Activated T-helper 1 cell treated with anti-CD3 and anti-CD28 coated beads, Interleukin-2, amount 50 U/mL, for 16 hours (primary cell): ENCODE data around the gene PSMB11.

ENCODE experiments used
- DNase-seq, 2 donors: peaks; one replicate each; pipeline ENCODE4 v3.0.0-alpha.2; 2020; ENCODE audit warnings: low read depth in 1 of 2, low spot score in 1 of 2

PSMB11 gene

DNA sequence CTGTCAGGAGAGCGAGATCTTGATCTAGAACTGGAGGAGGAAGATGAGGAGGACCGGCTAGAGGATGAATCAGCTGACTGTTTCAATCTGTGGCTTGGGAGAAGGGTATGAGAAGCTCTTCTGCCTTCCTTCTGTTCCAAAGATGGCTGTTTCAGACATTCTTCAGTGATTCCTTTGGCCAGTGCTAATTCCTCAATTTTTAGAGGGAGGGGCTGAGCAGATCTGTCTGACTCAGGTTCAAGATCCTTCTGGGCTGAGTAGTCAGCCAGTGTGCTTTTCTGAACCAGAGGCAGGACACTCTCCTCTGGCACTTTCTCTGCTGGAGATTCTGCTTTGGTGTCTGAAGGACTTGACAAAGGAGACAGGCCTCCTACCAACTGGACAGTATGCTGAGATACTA lies 37.7 kb downstream of the PSMB11 start:
- no peak for DNase-seq

DNA sequence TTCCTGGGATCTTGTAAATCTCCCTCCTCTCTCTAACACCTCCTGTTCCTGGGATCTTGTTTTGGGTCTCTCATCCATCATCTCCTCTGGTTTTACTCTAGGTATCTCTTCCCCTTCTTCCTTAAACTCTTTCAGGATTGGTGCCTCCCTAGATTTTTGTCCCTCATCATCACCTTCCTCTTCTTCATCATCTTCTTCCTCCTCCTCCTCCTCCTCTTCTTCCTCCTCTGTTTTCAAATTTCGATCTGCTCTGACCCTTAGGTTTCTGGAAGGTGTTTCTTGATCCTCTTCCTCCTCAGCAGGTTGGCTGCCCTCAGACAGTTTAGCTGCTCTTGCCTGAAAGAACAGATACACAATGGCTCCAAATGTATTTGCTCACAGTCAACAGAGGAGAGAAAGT lies 38.5 kb downstream of the PSMB11 start:
- no peak for DNase-seq

DNA sequence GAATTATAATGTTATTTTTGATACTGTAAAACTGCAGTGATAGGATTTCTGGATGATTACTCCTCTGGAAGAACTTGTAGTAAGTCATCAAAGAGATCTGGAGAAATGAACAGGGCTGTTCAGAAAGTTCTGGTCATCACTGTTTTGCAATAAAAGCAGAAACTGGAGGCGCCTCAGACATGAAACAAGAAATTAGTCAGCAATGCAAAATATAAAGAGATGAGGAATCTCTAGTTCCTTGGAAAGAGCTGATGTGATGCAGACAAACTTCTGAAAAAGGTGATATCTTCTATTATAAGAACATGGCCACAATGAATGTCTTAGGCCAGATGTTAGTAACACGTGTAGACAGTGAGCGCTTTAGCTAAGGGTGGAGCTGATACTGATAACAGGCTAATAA lies 43.4 kb downstream of the PSMB11 start:
- DNase-seq = no peak

DNA sequence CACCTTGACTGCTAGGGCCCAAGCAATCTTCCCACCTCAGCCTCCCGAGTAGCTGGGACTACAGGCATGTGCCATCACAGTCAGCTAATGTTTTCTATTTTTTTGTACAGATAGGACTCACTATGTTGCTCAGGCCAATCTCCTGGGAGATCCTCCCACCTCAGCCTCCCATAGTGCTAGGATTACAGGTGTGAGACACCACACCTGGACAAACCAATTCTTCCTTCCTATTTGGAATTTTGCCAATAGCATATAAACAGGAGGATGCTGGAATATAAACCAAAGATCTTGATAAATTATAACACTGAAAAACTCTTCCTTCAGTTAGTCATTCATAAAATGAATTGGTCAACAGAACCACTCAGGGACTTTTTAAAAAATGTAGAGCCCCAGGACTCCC lies 44.6 kb downstream of the PSMB11 start:
- DNase-seq = no peak

GRCh38 chr14:23089498-23090253 lies 47.7 kb downstream of the PSMB11 start:
- no peak for DNase-seq

DNA sequence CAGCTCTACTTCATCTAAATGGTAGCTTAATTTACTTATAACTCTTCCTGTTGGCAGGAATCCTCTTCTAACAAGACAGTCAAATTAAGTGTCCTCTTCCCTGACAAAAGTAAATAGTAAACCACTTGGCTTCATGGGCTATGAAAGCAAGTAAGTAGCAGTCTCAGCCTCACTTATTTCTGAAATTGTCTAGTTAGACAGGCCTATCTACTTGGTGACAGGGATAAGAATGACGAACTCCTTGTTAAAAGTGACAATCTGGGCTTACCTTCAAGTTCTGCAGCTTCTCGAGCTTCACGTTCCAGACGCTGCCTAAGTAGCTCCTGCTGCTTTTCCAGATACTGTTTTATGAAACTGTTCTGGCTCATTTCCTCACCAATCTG lies 48.2 kb downstream of the PSMB11 start:
- DNase-seq = no peak

- no peak for DNase-seq
Measured at GRCh38 chr14:23091294-23092225, 49.5 kb downstream of the PSMB11 start.

- DNase-seq = no peak
Measured at GRCh38 chr14:23093104-23093503, 51.1 kb downstream of the PSMB11 start.

GRCh38 chr14:23093526-23093925 lies 51.5 kb downstream of the PSMB11 start:
- no peak for DNase-seq
